ENCODE data around the gene PYHIN1.
"Not testable (repeated sequence)": the region's sequence is repeated elsewhere in the genome, so short reads cannot be mapped to it uniquely, and the experiment has no call there.

Gene PYHIN1

DNA sequence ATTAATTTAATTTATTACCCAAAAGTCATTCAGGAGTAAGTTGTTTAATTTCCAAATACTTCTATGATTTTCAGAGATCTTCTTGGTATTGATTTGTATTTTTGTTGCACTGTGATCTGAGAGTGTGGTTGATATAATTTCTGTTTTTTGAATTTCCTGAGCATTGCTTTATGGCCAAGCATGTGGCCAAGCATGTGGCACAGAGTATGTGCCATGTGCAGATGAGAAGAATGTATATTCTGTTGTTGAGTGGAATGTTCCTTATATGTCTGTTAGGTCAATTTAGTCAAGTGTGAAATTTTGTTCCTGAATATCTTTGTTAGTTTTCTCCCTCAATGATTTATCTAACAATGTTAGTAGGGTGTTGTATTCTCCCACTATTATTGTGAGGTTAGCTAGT lies 53.0 kb downstream of the PYHIN1 start:
- no peak for DNase-seq

- DNase-seq = no peak
Measured at GRCh38 chr1:158989424-158989823, 58.1 kb downstream of the PYHIN1 start.

DNA sequence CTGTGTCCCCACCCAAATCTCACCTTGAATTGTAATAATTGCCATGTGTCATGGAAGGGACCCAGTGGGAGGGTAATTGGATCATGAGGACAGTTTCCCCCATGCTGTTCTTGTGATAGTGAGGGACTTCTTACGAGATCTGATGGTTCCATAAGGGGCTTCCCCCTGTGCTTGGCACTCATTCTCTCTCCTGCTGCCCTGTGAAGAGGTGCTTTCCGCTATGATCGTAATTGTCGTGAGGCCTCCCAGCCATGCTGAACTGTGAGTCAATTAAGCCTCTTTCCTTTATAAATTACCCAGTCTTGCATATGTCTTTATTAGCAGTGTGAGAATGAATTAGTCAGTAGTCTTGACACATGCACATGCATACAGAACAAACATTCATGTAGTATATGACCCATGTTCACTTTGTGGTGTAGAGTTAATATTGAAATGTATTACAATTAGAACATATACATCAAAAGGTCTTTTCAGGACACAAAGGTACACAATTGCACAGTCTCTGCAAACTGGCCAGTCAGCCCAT lies 61.5 kb downstream of the PYHIN1 start:
- no peak for DNase-seq

DNA sequence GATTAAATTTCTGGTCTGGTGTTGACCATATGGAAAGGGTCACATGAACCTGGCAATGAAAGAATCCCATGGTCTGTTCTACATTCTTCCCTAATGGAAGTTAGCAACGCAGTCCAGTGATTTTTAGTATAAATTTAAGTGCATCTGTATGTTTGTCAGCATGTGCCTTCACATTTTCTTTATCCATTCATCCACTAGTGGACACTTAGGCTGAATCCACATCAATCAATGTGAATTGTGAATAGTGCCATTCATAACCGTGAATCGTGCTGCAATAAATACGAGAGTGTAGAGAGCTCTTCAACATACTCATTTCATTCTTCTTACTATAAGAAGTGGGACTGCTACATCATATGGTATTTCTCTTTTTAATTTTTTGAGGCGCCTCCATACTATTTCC lies 65.6 kb downstream of the PYHIN1 start:
- DNase-seq = no peak

- DNase-seq = no peak
Measured at GRCh38 chr1:158998037-158998780, 66.9 kb downstream of the PYHIN1 start.

DNA sequence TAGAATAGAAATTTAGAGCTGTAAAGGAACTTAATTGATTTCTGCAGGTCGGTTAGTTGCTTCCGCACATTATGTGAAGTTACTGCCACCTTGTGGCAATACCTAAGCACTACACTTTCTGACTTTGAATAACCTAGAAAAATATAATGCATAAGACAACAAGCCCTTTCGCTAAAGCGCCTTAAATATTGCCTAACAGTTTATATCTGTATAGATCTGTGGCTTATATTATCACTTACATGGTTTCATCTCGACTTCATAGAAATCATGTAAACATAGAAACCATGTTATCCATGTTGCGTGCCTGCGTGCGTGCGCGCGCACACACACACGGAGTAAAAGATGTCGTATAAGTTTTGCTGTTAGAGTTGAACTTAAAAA lies 67.4 kb downstream of the PYHIN1 start:
- peak; percentile 41 for DNase-seq

DNA sequence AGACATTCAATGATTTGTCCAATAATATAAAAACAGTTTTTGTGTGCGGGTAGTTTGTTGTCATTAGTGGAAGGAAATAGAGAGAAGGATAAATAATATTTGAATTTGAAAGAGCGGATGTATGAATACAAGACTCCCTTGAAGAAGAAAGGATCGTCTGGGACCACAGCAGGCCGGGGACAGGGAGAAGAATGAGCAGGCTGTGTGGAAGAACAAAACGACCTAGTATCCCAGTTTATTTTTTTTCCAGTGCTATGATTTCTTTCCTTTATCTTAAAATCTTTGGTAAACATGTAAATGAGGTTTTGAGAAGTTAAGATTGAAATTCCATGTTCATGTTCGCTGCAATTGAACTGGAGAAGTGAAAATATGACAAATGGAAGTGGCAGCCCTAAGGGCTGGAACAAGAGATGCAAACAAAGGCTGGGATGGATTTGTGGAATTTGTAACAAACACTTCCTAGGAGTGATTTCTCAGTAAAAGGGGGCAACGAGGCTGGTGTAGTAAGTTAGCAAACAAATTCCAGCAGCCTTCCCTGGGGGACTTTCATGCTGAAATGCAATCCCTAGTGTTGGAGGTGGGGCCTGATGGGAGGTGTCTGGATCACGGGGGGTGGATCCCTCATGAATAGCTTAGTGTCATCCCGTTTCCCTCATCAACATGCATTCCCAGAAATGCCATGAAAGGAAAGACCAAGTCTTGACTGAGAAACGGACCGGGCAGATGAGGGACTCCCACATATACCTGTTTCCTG lies 68.1 kb downstream of the PYHIN1 start:
- no peak for DNase-seq

DNA sequence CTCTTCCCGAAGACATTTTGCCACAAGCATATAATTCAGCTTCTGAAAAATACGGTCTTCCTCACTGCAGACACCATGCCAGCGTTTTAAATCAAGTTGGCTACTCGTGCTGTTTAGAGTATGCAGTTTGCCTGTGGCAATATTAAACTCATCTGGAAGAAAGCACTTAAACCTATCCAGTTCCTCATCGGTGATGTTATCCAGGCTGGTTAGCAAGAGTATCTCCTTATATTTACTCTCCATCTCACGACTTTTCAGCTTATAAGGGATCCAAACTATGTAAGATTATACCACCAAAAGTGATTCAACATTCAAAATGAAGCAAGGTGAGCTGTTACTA lies 68.7 kb downstream of the PYHIN1 start:
- DNase-seq = no peak

DNA sequence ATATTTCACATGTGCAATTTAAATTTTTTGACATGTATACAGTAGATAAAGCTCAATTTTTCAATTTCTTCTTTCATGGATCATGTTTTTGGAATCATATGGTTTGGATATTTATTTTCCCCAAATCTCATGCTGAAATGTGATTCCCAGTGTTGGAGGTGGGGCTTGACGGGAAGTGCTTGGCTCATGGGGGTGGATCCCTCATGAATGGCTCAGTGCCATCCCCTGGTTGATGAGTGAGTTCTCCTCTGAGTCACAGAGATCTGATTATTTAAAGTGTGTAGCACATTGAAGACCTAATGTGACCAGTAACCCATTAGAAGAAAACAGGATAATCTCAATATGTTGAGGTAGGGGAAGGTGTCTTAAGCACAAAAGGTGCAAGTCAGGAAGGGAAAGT lies 69.3 kb downstream of the PYHIN1 start:
- DNase-seq = no peak

DNA sequence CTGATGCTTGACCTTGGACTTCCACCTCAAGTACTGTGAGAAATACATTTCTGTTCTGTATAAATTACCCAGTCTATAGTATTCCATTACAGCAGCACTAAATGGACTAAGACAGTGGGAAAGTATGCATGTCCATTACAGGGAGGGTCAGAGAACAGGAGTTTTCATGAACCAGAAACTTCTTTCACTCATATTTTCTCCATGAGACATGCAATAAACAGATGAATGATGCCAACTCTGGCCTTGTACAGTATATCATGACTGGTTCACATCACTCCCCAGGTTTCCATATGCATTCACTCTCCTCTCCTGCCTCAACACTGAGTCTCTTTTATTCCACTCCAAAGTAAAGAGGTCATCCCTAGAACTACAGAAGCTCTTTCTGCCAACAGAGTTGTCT lies 73.8 kb downstream of the PYHIN1 start:
- no peak for DNase-seq

DNA sequence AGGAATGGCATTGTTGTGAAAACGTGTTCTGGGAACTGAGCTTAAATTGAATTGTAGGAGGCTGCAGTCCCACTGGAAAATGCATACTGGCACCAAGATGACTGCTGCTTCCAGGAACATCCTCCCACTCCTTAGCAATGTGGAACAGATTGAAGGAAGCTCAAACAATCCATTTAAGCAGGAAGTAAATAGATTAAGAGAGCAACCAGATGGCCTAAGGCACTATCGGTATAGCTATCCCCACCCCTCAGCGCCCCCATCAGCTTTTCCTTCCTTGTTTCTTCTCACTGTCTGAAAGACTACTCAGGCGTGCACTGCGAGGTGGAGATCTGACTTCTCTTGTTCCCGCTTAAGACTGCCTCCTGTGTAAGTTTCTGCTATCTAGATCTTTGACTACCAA lies 74.3 kb downstream of the PYHIN1 start:
- DNase-seq = peak; percentile 54

GRCh38 chr1:159006210-159006807 lies 75.0 kb downstream of the PYHIN1 start:
- DNase-seq = not testable (repeated sequence)

DNA sequence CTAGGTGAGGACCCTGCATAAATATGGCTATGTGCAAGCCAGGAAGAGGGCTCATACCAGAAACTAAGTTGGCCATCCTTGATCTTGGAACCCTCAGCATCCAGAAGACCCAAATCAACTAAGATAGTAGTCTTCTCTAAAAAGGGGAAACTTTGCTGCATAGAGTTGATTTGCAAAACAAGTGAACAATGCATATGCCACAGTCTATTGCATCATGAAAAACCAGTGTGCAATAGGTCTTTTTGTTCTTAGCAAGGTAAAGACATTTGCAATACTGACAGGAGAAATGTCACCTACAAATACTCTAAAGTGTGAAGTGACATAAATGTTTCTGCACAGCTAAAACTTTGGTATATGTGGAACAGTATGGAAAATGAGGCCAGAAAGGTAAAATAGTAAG lies 76.4 kb downstream of the PYHIN1 start:
- DNase-seq = no peak

DNA sequence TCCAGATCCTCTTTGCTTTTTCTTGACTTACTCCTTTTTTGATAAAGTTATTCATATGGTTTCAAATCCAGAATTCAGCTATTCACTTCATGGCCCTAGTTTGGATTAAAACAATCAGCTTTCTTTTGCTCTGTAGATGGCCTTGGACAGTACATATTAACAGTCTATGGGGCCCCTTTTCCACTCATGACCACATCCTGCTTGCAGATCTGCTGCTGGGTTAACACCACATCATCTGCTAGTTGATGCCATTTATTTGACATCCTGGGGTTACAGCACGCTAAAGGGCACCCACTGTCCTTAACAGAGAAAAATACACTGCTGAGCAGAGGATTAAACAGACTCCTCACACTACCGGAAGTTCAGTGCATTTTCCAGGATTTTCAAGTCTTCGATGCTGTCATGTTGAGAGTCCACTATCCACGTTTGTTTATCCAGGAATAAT lies 77.4 kb downstream of the PYHIN1 start:
- DNase-seq = peak; percentile 67

- DNase-seq = no peak
Measured at GRCh38 chr1:159009287-159009686, 77.9 kb downstream of the PYHIN1 start.

GRCh38 chr1:159009704-159010361 lies 78.5 kb downstream of the PYHIN1 start, which contains the start of gene IFI16:
IFI16 (plus strand) TSS chr1:159009907; CDS start chr1:159014681, 4,774 bp downstream.
- peak; percentile 71 for DNase-seq

- DNase-seq = no peak
Measured at GRCh38 chr1:159010391-159010790, 79.0 kb downstream of the PYHIN1 start.

GRCh38 chr1:159011001-159011400 lies 79.6 kb downstream of the PYHIN1 start:
- not testable (repeated sequence) for DNase-seq

- DNase-seq = no peak
Measured at GRCh38 chr1:159011751-159012150, 80.4 kb downstream of the PYHIN1 start.

DNA sequence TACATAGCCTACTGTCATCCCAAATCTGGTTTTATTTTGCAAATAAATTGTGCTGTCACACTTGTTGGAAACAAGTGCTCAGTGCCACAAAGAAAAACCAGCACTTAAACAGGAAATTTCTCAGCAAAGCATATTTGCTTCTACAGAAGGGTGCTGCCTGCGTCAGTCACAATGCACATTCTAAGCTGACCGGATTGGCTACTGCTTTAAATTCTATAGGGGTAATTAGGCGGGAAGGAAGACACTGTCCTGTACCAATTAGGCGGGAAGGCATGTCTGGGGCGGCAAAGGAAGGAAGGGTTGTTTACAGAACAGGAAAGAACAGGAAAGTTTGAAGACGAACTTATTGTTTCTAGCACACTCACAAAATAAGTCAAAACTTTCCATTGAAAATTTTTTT lies 81.1 kb downstream of the PYHIN1 start:
- DNase-seq = peak; percentile 48

DNA sequence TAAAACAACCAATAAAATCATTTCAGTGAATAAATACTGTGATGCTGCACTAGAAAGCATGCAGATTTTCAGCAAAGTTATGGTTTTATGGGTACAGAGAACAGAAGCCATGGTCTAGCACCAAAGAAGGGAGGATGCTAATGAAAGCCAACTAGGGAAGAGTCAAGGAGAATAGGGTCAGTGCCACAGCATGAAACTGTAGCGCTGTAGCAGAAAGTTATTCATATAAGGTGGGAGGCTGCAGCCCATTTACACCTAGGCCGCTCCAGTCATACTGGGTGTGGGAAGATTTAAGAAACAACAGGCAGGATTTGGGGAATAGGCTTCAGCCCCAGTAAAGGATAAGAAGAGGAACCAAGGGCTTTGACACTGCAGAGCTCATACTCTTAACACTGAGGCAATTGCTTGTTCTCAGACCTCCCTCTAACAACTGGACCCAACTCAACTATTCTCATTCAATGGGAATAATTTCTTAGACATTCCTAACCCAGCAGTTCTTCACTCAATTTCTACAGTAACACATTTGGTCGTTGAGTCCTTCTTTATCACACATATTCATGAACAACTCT lies 82.7 kb downstream of the PYHIN1 start:
- DNase-seq = no peak

DNA sequence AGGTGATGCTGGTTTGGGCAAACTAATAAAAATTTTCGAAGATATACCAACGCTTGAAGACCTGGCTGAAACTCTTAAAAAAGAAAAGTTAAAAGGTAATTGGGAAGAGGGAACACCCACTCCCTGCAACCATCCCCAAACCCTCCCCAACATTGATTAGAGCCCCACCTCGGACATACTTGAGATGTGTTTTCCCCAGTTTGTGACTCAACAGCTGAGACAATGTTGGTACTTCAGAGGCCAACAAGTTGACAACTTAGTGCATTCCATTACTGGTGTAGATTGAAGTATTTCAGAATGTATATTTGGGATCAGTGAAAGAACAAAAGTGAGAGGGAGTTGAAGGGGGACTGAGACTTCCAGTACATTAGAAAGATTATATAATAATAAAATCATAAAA lies 83.5 kb downstream of the PYHIN1 start:
- DNase-seq = no peak

DNA sequence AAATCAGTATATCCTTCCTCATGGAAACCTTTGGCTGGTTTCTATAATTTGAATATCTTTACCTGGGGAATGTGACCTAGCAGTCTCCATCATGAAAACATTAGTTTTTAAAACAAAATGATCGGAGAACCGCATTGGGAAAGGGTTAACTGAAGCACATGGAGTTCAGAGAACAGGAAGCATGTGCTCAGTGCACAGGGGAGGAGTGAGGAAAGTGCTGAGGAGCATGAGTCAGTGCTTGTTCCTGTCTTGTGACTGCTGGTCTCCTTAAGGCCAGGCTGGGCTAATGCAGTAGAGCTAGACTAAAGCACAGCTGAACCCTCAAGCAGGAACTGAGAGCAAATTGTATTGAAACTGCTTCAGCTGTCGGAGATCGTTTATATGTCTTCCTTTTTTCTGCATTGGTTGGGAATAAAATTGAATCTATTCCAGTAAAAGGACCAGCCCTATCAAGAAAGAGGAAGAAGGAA lies 84.1 kb downstream of the PYHIN1 start:
- DNase-seq = peak; percentile 88
